ENCODE data around the gene PCGF1. TPM values are rescaled to one million over a fixed set of nuclear protein-coding genes. Genes with fewer than 3 reads are reported as not detected.
A peak's percentile ranks its signal among the peaks of the same experiment; 100 is the strongest.

Gene PCGF1
- total and polyA plus RNA-seq, 7 donors: 14.3 to 60.3 (median 25.6) TPM

GRCh38 chr2:74548285-74548899 is 40.9 kb upstream of the PCGF1 start:
- intact Hi-C loops (cut with DNase I): no loop called here
- Histone ChIP-seq H3K9me3 (no peaks in the 10 kb centered on the region), H3K27me3 (ENCODE audit: insufficient read depth in 3 of 3, low read length in 2 of 3) (peaks cover 0 to 38% (median 7%) of the 10 kb centered on the region in 3 donors), H3K4me1 (peaks cover 6% of the 10 kb centered on the region), H3K36me3 (ENCODE audit: insufficient read depth in 1 of 2, low read depth in 1 of 2) (no peaks in the 10 kb centered on the region), H3K27ac (peak overlapping the region; percentile 60), H3K4me3 (peak overlapping the region; percentile 68)
- 8 to 10% (median 8%) methylated on average over 25 to 26 of the region's 26 CpGs for WGBS, 3 donors
- DNase-seq (no peak), ATAC-seq (peak in 1 of 4 donors; percentile 24)
- no peak for TF ChIP-seq CTCF (IDR thresholded peaks at IDR 0.05)

GRCh38 chr2:74546004-74546403 is 38.5 kb upstream of the PCGF1 start:
- H3K27ac ChIP-seq: no peak overlapping the region
- WGBS, 3 donors: 89 to 94% (median 90%) methylated on average over 3 of the region's 3 CpGs
- H3K4me3 ChIP-seq: no peak overlapping the region
- H3K36me3 ChIP-seq (ENCODE audit: insufficient read depth in 1 of 2, low read depth in 1 of 2): no peaks in the 10 kb centered on the region
- intact Hi-C loops (cut with DNase I): no loop called here
- no peak for DNase-seq
- no peaks in the 10 kb centered on the region for H3K9me3 ChIP-seq
- TF ChIP-seq CTCF (IDR thresholded peaks at IDR 0.05): no peak
- H3K27me3 ChIP-seq (ENCODE audit: insufficient read depth in 3 of 3, low read length in 2 of 3): peaks cover 0 to 25% (median 4%) of the 10 kb centered on the region in 3 donors
- H3K4me1 ChIP-seq: peaks cover 6% of the 10 kb centered on the region
- no peak for ATAC-seq

GRCh38 chr2:74544634-74545033 is 37.1 kb upstream of the PCGF1 start:
- Histone ChIP-seq H3K4me1 (peaks cover 6% of the 10 kb centered on the region), H3K36me3 (ENCODE audit: insufficient read depth in 1 of 2, low read depth in 1 of 2) (no peaks in the 10 kb centered on the region), H3K9me3 (no peaks in the 10 kb centered on the region), H3K27me3 (ENCODE audit: insufficient read depth in 3 of 3, low read length in 2 of 3) (peaks cover 0 to 16% (median 4%) of the 10 kb centered on the region in 3 donors), H3K4me3 (no peak overlapping the region), H3K27ac (no peak overlapping the region)
- ATAC-seq (no peak), DNase-seq (no peak)
- 90 to 92% (median 91%) methylated on average over 3 of the region's 3 CpGs for WGBS, 3 donors
- TF ChIP-seq CTCF (IDR thresholded peaks at IDR 0.05): no peak
- intact Hi-C loops (cut with DNase I): no loop called here

GRCh38 chr2:74542978-74543377 is 35.5 kb upstream of the PCGF1 start:
- TF ChIP-seq CTCF (IDR thresholded peaks at IDR 0.05): no peak
- H3K9me3 ChIP-seq: no peaks in the 10 kb centered on the region
- no peak for ATAC-seq
- H3K27me3 ChIP-seq (ENCODE audit: insufficient read depth in 3 of 3, low read length in 2 of 3): no peaks in the 10 kb centered on the region
- intact Hi-C loops (cut with DNase I): no loop called here
- H3K4me1 ChIP-seq: no peaks in the 10 kb centered on the region
- WGBS, 3 donors: 74 to 88% (median 79%) methylated on average over 1 of the region's 1 CpG
- DNase-seq: no peak
- H3K27ac ChIP-seq: no peak overlapping the region
- H3K4me3 ChIP-seq: no peak overlapping the region
- H3K36me3 ChIP-seq (ENCODE audit: insufficient read depth in 1 of 2, low read depth in 1 of 2): no peaks in the 10 kb centered on the region

- Histone ChIP-seq H3K27me3 (ENCODE audit: insufficient read depth in 3 of 3, low read length in 2 of 3) (no peaks in the 10 kb centered on the region), H3K4me1 (no peaks in the 10 kb centered on the region), H3K36me3 (ENCODE audit: insufficient read depth in 1 of 2, low read depth in 1 of 2) (no peaks in the 10 kb centered on the region), H3K27ac (peak overlapping the region; percentile 23), H3K4me3 (no peak overlapping the region), H3K9me3 (no peaks in the 10 kb centered on the region)
- no peak for TF ChIP-seq CTCF (IDR thresholded peaks at IDR 0.05)
- intact Hi-C loops (cut with DNase I): no loop called here
- WGBS, 3 donors: 31 to 48% (median 36%) methylated on average over 5 of the region's 5 CpGs
- peak; percentile 73 to 78 for DNase-seq
- ATAC-seq: peak in 3 of 4 donors; percentile 28 to 55 (median 54)
Observed at GRCh38 chr2:74540291-74540690, 32.8 kb upstream of the PCGF1 start.

Data from psoas muscle (tissue), 8 donors.